ENCODE measurements around the gene C1QTNF12. TPM values are rescaled to one million over a fixed set of nuclear protein-coding genes. Genes with fewer than 3 reads are reported as not detected.

Gene C1QTNF12
- total RNA-seq, 4 donors from 2014 or later, result 2.7 TPM; not detected in 3

GRCh38 chr1:1210726-1211540 lies 35.6 kb downstream of the C1QTNF12 start:
- no peak overlapping the region for H3K27ac ChIP-seq
- no peaks in the 10 kb centered on the region for H3K9me3 ChIP-seq
- intact Hi-C loops (cut with DNase I; ENCODE audit: low total_unique reads) (no loop called here), in situ Hi-C loops (cut with MboI; ENCODE audit: low sequenced_read_pairs in 4 of 4) (no loop called here)
- DNase-seq (no peak), ATAC-seq (no peak)
- no peak overlapping the region for H3K4me3 ChIP-seq
- peaks cover 19 to 33% (median 25%) of the 10 kb centered on the region in 3 donors for H3K27me3 ChIP-seq
- no peak for TF ChIP-seq CTCF (IDR thresholded peaks at IDR 0.05 in 4 of 5, conservative IDR thresholded peaks at IDR 0.05 in 1 of 5)
- no peak for TF ChIP-seq POLR2A (IDR thresholded peaks at IDR 0.05)
- peaks cover 0 to 4% of the 10 kb centered on the region in 2 donors for H3K36me3 ChIP-seq
- peaks cover 5 to 7% of the 10 kb centered on the region in 2 donors for H3K4me1 ChIP-seq

- no peaks in the 10 kb centered on the region for H3K36me3 ChIP-seq
- H3K27ac ChIP-seq, result no peak overlapping the region
- in situ Hi-C loops (cut with MboI; ENCODE audit: low sequenced_read_pairs in 4 of 4) (no loop called here), intact Hi-C loops (cut with DNase I; ENCODE audit: low total_unique reads) (loop anchor here (10.0 kb wide), 1 partner anchor 74 kb away; no protein-coding TSS in a partner anchor)
- H3K4me1 ChIP-seq, result peaks cover 5 to 6% of the 10 kb centered on the region in 2 donors
- no peak for TF ChIP-seq CTCF (IDR thresholded peaks at IDR 0.05 in 4 of 5, conservative IDR thresholded peaks at IDR 0.05 in 1 of 5)
- TF ChIP-seq POLR2A (IDR thresholded peaks at IDR 0.05), result no peak
- peaks cover 19 to 35% (median 26%) of the 10 kb centered on the region in 3 donors for H3K27me3 ChIP-seq
- ATAC-seq, result no peak
- peak overlapping the region in 1 of 4 donors; percentile 41 for H3K4me3 ChIP-seq
- no peaks in the 10 kb centered on the region for H3K9me3 ChIP-seq
- no peak for DNase-seq
Observed at GRCh38 chr1:1208713-1209433, 37.6 kb downstream of the C1QTNF12 start.

GRCh38 chr1:1207571-1207892 lies 39.0 kb downstream of the C1QTNF12 start:
- in situ Hi-C loops (cut with MboI; ENCODE audit: low sequenced_read_pairs in 4 of 4), result no loop called here
- Histone ChIP-seq H3K27ac (no peak overlapping the region), H3K4me1 (peaks cover 5 to 6% of the 10 kb centered on the region in 2 donors), H3K36me3 (no peaks in the 10 kb centered on the region), H3K27me3 (peaks cover 19 to 41% (median 34%) of the 10 kb centered on the region in 3 donors), H3K9me3 (no peaks in the 10 kb centered on the region), H3K4me3 (no peak overlapping the region)
- no peak for TF ChIP-seq CTCF (IDR thresholded peaks at IDR 0.05 in 4 of 5, conservative IDR thresholded peaks at IDR 0.05 in 1 of 5)
- TF ChIP-seq POLR2A (IDR thresholded peaks at IDR 0.05), result no peak
- DNase-seq (no peak), ATAC-seq (no peak)
- intact Hi-C loops (cut with DNase I; ENCODE audit: low total_unique reads), result loop anchor here (10.0 kb wide), 1 partner anchor 73 kb away; no protein-coding TSS in a partner anchor

GRCh38 chr1:1206966-1207531 lies 39.5 kb downstream of the C1QTNF12 start:
- no peak overlapping the region for H3K4me3 ChIP-seq
- DNase-seq, result no peak
- H3K27me3 ChIP-seq, result peaks cover 19 to 41% (median 34%) of the 10 kb centered on the region in 3 donors
- intact Hi-C loops (cut with DNase I; ENCODE audit: low total_unique reads), result loop anchor here (10.0 kb wide), 1 partner anchor 72 kb away; no protein-coding TSS in a partner anchor
- no peak for TF ChIP-seq POLR2A (IDR thresholded peaks at IDR 0.05)
- no peak for TF ChIP-seq CTCF (IDR thresholded peaks at IDR 0.05 in 4 of 5, conservative IDR thresholded peaks at IDR 0.05 in 1 of 5)
- no peaks in the 10 kb centered on the region for H3K36me3 ChIP-seq
- H3K27ac ChIP-seq, result no peak overlapping the region
- no peaks in the 10 kb centered on the region for H3K9me3 ChIP-seq
- peaks cover 5 to 6% of the 10 kb centered on the region in 2 donors for H3K4me1 ChIP-seq
- in situ Hi-C loops (cut with MboI; ENCODE audit: low sequenced_read_pairs in 4 of 4), result no loop called here
- ATAC-seq, result no peak
